Activated T-cell treated with anti-CD3 and anti-CD28 coated beads for 48 hours (primary cell): ENCODE results near the gene MAPK11.
A peak's percentile ranks its signal among the peaks of the same experiment; 100 is the strongest.
"Not testable (repeated sequence)": the region's sequence is repeated elsewhere in the genome, so short reads cannot be mapped to it uniquely, and the experiment has no call there.

Experiments used
- DNase-seq: peaks from one replicate; pipeline ENCODE4 v3.0.0-alpha.2; 2020; ENCODE audit warnings: low read depth

Gene MAPK11

DNA sequence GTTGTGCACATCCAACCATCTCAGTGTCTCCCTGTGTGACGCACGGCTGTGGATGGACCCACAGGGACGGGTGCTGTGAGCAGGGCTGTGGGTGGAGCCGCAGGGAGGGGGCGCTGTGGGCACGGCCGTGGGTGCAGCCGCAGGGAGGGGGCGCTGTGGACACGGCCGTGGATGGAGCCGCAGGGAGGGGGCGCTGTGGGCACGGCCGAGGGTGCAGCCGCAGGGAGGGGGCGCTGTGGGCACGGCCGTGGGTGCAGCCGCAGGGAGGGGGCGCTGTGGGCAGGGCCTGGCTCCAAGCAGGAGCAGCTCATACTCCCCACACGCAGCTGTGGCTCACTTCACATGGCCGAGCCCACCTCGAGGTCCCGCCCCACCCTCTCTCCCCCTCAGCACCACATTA is 6.0 kb upstream of the MAPK11 start:
- DNase-seq, result peak; percentile 58

- DNase-seq, result no peak
These were observed 5.2 kb upstream of the MAPK11 start for GRCh38 chr22:50275181-50276055.

DNA sequence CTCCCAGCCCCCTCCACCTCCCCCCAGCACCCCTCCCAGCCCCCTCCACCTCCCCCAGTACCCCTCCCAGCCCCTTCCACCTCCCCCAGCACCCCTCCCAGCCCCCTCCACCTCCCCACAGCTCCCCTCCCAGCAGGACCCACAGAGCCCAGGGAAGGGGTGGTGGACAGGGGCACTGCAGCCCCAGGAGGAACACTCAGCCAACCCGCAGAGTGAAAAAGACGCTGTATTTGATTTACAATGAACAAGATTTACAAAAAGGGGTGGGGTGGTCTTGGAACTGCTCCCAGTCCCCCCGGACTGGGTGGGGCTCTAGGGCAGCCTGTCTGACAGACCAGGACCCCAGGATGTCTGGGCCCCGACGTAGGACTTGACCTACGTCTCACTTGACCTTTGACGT is 4.6 kb upstream of the MAPK11 start:
- DNase-seq, result no peak

DNA sequence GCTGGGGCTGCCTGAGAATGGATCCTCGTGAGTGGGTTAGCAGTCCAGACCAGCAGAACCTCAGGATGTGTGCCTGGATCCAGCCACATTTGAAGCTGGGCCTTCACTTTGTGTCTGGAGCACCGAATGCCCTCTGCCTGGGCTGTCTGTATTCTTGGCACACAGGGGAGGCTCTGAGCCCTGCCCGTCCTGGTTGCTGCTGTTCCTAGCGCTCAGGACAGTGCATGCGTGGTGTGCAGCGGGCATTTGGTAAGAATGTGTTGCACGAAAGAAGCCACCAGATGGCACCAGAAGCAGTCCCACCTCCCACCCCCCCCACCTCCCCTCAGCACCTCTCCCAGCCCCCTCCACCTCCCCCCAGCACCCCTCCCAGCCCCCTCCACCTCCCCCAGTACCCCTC is 4.1 kb upstream of the MAPK11 start:
- DNase-seq, result peak; percentile 39

GRCh38 chr22:50273781-50274180 is 3.6 kb upstream of the MAPK11 start:
- DNase-seq, result not testable (repeated sequence)

- DNase-seq, result not testable (repeated sequence)
These were observed 3.2 kb upstream of the MAPK11 start for GRCh38 chr22:50273352-50273751.

GRCh38 chr22:50272044-50272802 is 2.0 kb upstream of the MAPK11 start:
- DNase-seq, result no peak

GRCh38 chr22:50271519-50271970 is 1.4 kb upstream of the MAPK11 start:
- peak; percentile 56 for DNase-seq

DNA sequence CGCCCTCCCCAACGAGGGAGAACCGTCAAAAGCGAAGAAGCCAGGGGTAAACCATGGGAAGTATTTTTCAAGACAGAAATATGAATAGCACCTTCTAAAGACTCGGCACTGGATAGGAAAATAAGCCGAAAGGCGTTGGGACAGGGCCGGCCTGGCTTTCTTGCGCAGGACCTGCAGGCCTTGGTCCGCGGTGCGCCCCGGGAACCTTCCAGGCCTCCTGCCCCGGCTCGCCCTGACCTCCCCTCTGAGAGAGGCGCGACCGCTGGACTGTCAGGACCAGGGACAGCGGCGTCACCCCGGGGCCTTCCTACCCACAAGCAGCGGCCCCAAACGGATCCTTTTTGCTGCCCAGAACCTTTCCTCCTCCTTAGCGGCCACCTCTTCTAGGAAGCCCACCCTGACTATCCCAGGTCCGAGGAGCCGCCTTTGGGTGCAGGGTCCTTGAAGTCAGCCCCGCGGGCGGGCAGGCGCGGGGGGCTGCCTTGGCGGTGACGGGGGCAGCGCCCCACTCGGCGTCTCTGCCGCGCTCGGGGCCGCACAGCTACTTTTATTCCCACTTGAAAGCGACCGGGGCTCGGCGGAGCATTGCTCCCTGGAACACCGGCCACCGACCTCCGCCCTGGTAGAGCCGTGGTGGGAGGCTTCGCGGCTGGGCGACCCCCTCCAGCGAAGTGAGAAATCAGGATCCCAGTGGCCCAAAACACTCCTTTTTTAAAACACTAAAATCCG is 650 bp upstream of the MAPK11 start:
- peak; percentile 61 for DNase-seq

GRCh38 chr22:50269573-50269969 is 609 bp downstream of the MAPK11 start:
- no peak for DNase-seq

- no peak for DNase-seq
These were observed 1.5 kb downstream of the MAPK11 start for GRCh38 chr22:50268655-50269113.

DNA sequence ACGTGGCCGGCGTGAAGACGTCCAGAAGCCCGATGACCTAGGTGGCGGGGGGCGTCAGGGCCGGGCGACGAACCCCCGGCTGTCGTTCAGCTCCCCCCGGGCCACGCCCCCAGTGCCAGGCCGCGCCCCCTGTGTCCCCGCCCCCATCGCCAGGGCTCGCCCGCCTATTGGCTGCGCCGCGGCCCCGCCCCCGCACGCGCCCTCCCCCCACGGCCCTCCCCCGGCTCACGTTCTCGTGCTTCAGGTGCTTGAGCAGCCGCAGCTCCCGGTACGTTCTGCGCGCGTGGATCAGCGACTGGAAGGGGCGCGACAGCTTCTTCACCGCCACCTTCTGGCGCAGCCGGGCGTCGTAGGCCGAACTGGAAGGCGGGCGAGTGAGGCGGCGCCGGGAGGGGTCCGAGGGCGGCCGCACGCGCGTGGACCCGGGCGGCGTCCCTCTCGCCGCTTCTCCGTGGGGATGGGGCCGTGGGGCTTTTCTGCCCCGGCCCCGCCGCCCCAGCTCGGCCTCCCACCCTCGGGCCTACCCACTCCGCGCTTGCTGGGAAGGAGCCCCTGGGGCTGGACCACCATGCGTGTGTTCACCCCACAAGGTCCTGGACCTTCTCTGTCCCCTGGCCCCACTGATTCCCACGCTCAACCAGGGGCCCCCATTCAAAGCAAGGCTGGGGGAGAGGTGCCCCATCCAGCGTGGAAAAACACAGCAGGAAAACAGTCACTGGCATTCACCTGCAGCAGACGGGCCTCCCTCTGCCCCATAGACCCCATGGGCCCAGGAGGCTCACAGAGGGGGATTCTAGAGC is 2.4 kb downstream of the MAPK11 start:
- peak; percentile 60 for DNase-seq

DNA sequence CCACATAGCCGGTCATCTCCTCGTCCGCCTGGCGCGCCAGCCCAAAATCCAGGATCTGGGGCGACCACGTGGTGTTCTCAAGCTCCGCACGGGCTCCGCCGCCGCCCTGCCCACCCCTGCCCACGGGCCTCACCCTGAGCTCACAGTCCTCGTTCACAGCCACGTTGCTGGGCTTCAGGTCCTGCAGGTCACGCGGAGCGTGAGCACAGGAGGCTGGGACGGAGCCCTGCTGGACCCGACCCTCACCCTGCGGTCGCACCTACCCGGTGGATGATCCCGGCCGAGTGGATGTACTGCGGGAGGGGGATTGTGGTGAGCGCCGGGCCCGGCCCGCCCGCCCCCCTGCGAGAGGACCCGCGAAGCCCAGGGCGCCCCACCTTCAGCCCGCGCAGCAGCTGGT is 3.2 kb downstream of the MAPK11 start:
- no peak for DNase-seq

GRCh38 chr22:50264946-50265669 is 5.1 kb downstream of the MAPK11 start:
- no peak for DNase-seq

GRCh38 chr22:50264104-50264745 is 6.0 kb downstream of the MAPK11 start:
- DNase-seq, result no peak

DNA sequence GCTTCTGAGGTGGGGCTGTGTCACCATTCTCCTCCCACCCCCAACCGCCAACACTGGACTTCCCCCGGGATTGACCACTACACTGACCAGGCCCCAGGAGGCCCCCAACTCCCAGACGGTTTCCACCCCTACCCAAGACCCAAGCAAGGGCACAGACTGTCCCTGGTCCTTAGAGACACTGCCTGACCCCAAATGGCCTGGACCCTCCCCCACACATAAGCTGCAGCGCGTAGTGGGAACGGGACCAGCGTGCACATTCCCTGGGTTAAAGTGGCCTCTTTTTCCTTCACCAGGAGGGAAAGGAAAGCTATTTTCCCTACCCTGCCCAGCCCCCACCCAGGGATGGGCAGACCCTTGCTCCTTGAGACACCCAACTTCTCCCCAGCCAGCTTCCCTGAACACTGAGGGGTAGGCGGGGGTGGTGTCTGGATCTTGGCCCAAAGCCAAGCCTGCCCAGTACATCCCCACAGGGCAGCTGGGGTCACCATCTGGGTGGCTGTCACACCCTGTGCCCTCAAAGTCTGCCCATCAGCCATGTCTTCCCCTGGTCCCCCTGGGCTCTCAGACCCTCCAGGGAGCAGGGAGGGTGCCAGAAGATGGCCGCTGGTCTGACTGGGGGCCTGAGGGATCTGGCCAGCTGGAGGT is 7.1 kb downstream of the MAPK11 start:
- no peak for DNase-seq

DNA sequence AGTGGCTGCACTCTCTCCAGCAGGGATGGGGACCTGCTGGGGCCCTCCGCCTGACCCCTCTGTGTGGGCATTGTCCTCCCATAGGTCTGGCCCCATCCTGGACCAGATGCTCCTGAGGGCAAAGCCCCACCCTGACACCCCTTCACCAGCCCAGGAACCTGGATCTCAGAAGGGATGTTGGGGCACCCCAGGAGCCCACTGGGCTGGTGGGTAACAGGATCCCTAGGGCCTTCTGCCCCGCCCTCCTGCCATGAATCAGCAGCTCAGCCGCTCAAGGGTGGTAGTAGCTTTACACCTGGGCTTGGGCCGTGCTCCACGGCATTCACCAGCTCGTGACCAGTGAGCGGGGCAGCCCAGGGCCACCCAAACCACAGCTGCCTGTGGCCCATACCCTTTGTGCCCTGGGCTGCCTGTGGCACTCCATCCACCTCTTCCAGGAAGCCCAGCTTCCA is 7.7 kb downstream of the MAPK11 start:
- no peak for DNase-seq

DNA sequence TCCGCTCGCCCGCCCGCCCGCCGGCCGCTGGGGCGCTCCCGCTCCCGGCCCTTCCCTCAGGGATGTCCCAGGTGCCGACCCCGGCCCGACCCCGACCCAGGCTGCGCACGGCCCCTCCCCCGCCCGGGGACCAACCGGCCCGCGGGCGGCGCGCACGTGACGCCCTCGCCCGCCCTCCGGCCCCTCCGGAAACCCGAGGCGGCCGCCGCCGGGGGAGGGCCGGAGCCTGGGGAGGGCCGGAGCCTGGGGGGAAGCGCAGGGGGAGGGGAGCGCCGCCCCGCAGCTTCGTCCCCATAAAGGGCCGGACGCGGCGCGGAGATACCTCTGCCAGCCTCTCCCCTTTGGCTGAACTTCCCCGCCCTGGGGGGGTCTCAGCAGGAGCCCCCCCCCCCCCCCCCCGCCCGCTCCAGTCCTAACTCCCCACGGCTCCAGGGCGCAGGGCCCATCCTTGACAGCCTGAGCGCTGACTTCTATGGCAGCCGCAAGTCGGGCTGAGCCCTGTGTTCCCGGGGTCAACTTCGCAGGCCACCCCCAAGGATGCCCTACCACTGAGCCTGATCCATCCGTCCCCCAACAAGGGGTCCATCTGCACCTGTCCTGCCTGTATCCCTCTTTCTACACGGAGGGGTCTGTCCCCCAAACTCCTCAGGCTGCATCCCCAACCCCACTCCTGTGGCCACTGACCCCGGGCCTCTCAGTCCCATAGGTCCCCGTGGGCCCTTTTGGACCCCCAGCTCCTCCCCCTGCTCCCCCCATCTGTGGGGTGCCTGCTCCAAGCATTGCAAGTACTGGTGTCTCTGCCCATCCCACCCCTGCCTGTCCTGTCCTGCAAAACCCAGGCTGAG is 8.3 kb downstream of the MAPK11 start, which contains the start of gene MAPK12:
Gene MAPK12 (minus strand): TSS at position 69 of the 845 bp plus-strand sequence. CDS start 174 bp downstream, outside the sequence.
- DNase-seq, result no peak
